ENCODE data around the gene PALM. TPM values are rescaled to one million over a fixed set of nuclear protein-coding genes. Genes with fewer than 3 reads are reported as not detected.

The PALM gene
- total RNA-seq, 1 experiment from 2014 or later: 21.2 TPM

- Histone ChIP-seq H3K36me3 (ENCODE audit: insufficient read depth, low read length, poor library complexity, severe bottlenecking) (no peaks in the 10 kb centered on the region), H3K4me1 (ENCODE audit: insufficient read depth, low read length, poor library complexity, severe bottlenecking) (peaks cover 3% of the 10 kb centered on the region), H3K27ac (ENCODE audit: low read depth, low read length, poor library complexity, severe bottlenecking) (no peak overlapping the region), H3K4me3 (ENCODE audit: low read depth, low read length, poor library complexity, severe bottlenecking) (no peak overlapping the region), H3K9me3 (ENCODE audit: low read depth, low read length, poor library complexity, severe bottlenecking) (no peaks in the 10 kb centered on the region), H3K27me3 (replicated peaks; ENCODE audit: insufficient read depth, low read depth, low read length, poor library complexity) (no peaks in the 10 kb centered on the region)
- ChIA-PET POLR2A (ENCODE audit: low non-redundant PET) (interaction anchor here (0.5 kb wide), 1 partner anchor 100 kb away, joined by 9 read pairs; no protein-coding TSS in a partner anchor), CTCF (no interaction called here)
- no peak for DNase-seq (ENCODE audit: low spot score)
- no peak for TF ChIP-seq EZH2 (IDR thresholded peaks at IDR 0.05; ENCODE audit: borderline replicate concordance, low read depth, low read length, poor library complexity, severe bottlenecking)
- TF ChIP-seq CTCF (conservative IDR thresholded peaks at IDR 0.05; ENCODE audit: low read depth, low read length): no peak
- intact Hi-C loops (cut with micrococcal nuclease; ENCODE audit: unreplicated experiment): no loop called here
- no TSS peak for BruUV-seq (replicated peaks)
These were observed 72.2 kb downstream of the PALM start for GRCh38 chr19:780935-781334.

GRCh38 chr19:781800-782184 is 73.1 kb downstream of the PALM start:
- no peak overlapping the region for H3K27ac ChIP-seq (ENCODE audit: low read depth, low read length, poor library complexity, severe bottlenecking)

GRCh38 chr19:782185-782877 is 73.6 kb downstream of the PALM start:
- BruUV-seq (replicated peaks): no TSS peak
- H3K4me3 ChIP-seq (ENCODE audit: low read depth, low read length, poor library complexity, severe bottlenecking): no peak overlapping the region
- H3K4me1 ChIP-seq (ENCODE audit: insufficient read depth, low read length, poor library complexity, severe bottlenecking): peaks cover 3% of the 10 kb centered on the region
- DNase-seq (ENCODE audit: low spot score): no peak
- no peaks in the 10 kb centered on the region for H3K9me3 ChIP-seq (ENCODE audit: low read depth, low read length, poor library complexity, severe bottlenecking)
- intact Hi-C loops (cut with micrococcal nuclease; ENCODE audit: unreplicated experiment): no loop called here
- H3K36me3 ChIP-seq (ENCODE audit: insufficient read depth, low read length, poor library complexity, severe bottlenecking): no peaks in the 10 kb centered on the region
- no peak for TF ChIP-seq CTCF (conservative IDR thresholded peaks at IDR 0.05; ENCODE audit: low read depth, low read length)
- no peak for TF ChIP-seq EZH2 (IDR thresholded peaks at IDR 0.05; ENCODE audit: borderline replicate concordance, low read depth, low read length, poor library complexity, severe bottlenecking)
- H3K27ac ChIP-seq (ENCODE audit: low read depth, low read length, poor library complexity, severe bottlenecking): no peak overlapping the region
- POLR2A ChIA-PET (ENCODE audit: low non-redundant PET): interaction anchor here (0.5 kb wide), 1 partner anchor 12 kb away, joined by 6 read pairs; no protein-coding TSS in a partner anchor
- CTCF ChIA-PET: no interaction called here
- no peaks in the 10 kb centered on the region for H3K27me3 ChIP-seq (replicated peaks; ENCODE audit: insufficient read depth, low read depth, low read length, poor library complexity)

More at GRCh38 chr19:781800-782184, 73.1 kb downstream of the PALM start:
- H3K27me3 ChIP-seq (replicated peaks; ENCODE audit: insufficient read depth, low read depth, low read length, poor library complexity): no peaks in the 10 kb centered on the region
- H3K9me3 ChIP-seq (ENCODE audit: low read depth, low read length, poor library complexity, severe bottlenecking): no peaks in the 10 kb centered on the region
- H3K4me1 ChIP-seq (ENCODE audit: insufficient read depth, low read length, poor library complexity, severe bottlenecking): peaks cover 3% of the 10 kb centered on the region
- DNase-seq (ENCODE audit: low spot score): no peak
- ChIA-PET CTCF (no interaction called here), POLR2A (ENCODE audit: low non-redundant PET) (interaction anchor here (0.5 kb wide), 1 partner anchor 11 kb away, joined by 6 read pairs; no protein-coding TSS in a partner anchor)
- no TSS peak for BruUV-seq (replicated peaks)
- H3K36me3 ChIP-seq (ENCODE audit: insufficient read depth, low read length, poor library complexity, severe bottlenecking): no peaks in the 10 kb centered on the region
- H3K4me3 ChIP-seq (ENCODE audit: low read depth, low read length, poor library complexity, severe bottlenecking): no peak overlapping the region
- intact Hi-C loops (cut with micrococcal nuclease; ENCODE audit: unreplicated experiment): no loop called here
- TF ChIP-seq EZH2 (IDR thresholded peaks at IDR 0.05; ENCODE audit: borderline replicate concordance, low read depth, low read length, poor library complexity, severe bottlenecking): no peak
- no peak for TF ChIP-seq CTCF (conservative IDR thresholded peaks at IDR 0.05; ENCODE audit: low read depth, low read length)
